Measurements from ENCODE around the gene ZSCAN5A. TPM values are rescaled to one million over a fixed set of nuclear protein-coding genes. Genes with fewer than 3 reads are reported as not detected.
A peak's percentile ranks its signal among the peaks of the same experiment; 100 is the strongest.

ZSCAN5A gene
- 20.5 and 24.8 TPM in 2 replicates for total RNA-seq
- 8.5 TPM for total RNA-seq (2013)
- 4.2 and 5.2 TPM in 2 replicates for polyA plus RNA-seq
- polyA minus RNA-seq = 15.3 and 17.2 TPM in 2 replicates

GRCh38 chr19:56314381-56315076 lies at the start of gene ZSCAN5A:
TSS of gene ZSCAN5A (minus strand) at chr19:56314839. CDS start at chr19:56225046, 89,793 bp downstream.
- ATAC-seq (ENCODE audit: low read depth) (peak; percentile 77), DNase-seq (peak; percentile 99)
- H3K4me2 ChIP-seq (replicated peaks; ENCODE audit: low read depth, low read length, poor library complexity, severe bottlenecking) = peak within 1 kb of the TSS; percentile 88
- Mint-ChIP-seq H3K27ac (peak within 1 kb of the TSS; percentile 94), H3K9me3 (ENCODE audit: insufficient read depth) (no peaks in the 10 kb centered on the region), H3K27me3 (no peaks in the 10 kb centered on the region), H3K4me1 (peaks cover 17% of the 10 kb centered on the region), H3K4me3 (peak within 1 kb of the TSS; percentile 95)
- H3K27me3 ChIP-seq (replicated peaks in 1 of 4; ENCODE audit: control extremely low read depth in 1 of 4, control insufficient read depth in 3 of 4, insufficient read depth in 4 of 4, low read length in 3 of 4) = no peaks in the 10 kb centered on the region
- TF ChIP-seq CTCF (IDR thresholded peaks at IDR 0.05) (no peak), EZH2 (IDR thresholded peaks at IDR 0.05; ENCODE audit: borderline replicate concordance, insufficient read depth, low read depth, low read length, poor library complexity, severe bottlenecking) (no peak)
- peak within 1 kb of the TSS; percentile 95 to 99 for H3K27ac ChIP-seq (ENCODE audit: low read length in 2 of 2)
- ChIA-PET CTCF (interaction anchor here (1.0 to 1.6 kb wide), 5 partner anchors 19 to 248 kb away, joined by 3 to 8 read pairs (median 4); no protein-coding TSS in a partner anchor), POLR2A (interaction anchor here (0.6 to 2.0 kb wide), 6 partner anchors 54 to 1641 kb away, joined by 3 to 9 read pairs (median 4); partner anchors contain the start of genes ZNF583, ZNF587 and ZNF787)
- intact Hi-C loops (cut with micrococcal nuclease) = loop anchor here (1.0 to 10.0 kb wide), 6 partner anchors 54 to 680 kb away; partner anchors contain the start of genes ZNF582 and ZNF787
- peak within 1 kb of the TSS; percentile 95 for H3K9ac ChIP-seq (ENCODE audit: low read length)
- H4K20me1 ChIP-seq (ENCODE audit: control insufficient read depth, insufficient read depth, low read length, poor library complexity, severe bottlenecking) = no peaks in the 10 kb centered on the region
- H3K9me3 ChIP-seq (ENCODE audit: control extremely low read depth in 1 of 3, control insufficient read depth in 2 of 3, insufficient read depth in 1 of 3, low read length in 2 of 3) = no peaks in the 10 kb centered on the region
- H3K36me3 ChIP-seq (replicated peaks in 1 of 2; ENCODE audit: control extremely low read depth in 1 of 2, control insufficient read depth in 1 of 2, extremely low read depth in 1 of 2, insufficient read depth in 2 of 2, low read length in 1 of 2) = peaks cover 0 to 6% of the 10 kb centered on the region in 2 experiments
- H3K4me3 ChIP-seq (ENCODE audit: control extremely low read depth in 1 of 5, extremely low read depth in 1 of 5, insufficient read depth in 1 of 5, low read depth in 2 of 5, low read length in 4 of 5) = peak within 1 kb of the TSS; percentile 67 to 84 (median 80)
- H3K79me2 ChIP-seq (ENCODE audit: control insufficient read depth, insufficient read depth, low read length) = no peaks in the 10 kb centered on the region
- peak within 1 kb of the TSS; percentile 85 for H2AFZ ChIP-seq (ENCODE audit: insufficient read depth, low read depth, low read length, poor library complexity, severe bottlenecking)
- peaks cover 12 to 13% of the 10 kb centered on the region in 2 donors for H3K4me1 ChIP-seq (ENCODE audit: control insufficient read depth in 2 of 2, insufficient read depth in 2 of 2, low read length in 2 of 2)
- under 1% methylated on average over 37 of the region's 47 CpGs for WGBS (ENCODE audit: insufficient coverage)

GRCh38 chr19:56360841-56361240 lies 46.2 kb upstream of the ZSCAN5A start:
- intact Hi-C loops (cut with micrococcal nuclease) = no loop called here
- Histone ChIP-seq H4K20me1 (ENCODE audit: control insufficient read depth, insufficient read depth, low read length, poor library complexity, severe bottlenecking) (no peaks in the 10 kb centered on the region), H3K9me3 (ENCODE audit: control extremely low read depth in 1 of 3, control insufficient read depth in 2 of 3, insufficient read depth in 1 of 3, low read length in 2 of 3) (peaks cover 6 to 14% (median 9%) of the 10 kb centered on the region in 3 donors), H3K4me3 (ENCODE audit: control extremely low read depth in 1 of 5, extremely low read depth in 1 of 5, insufficient read depth in 1 of 5, low read depth in 2 of 5, low read length in 4 of 5) (no peak overlapping the region), H3K79me2 (ENCODE audit: control insufficient read depth, insufficient read depth, low read length) (no peaks in the 10 kb centered on the region), H3K27me3 (replicated peaks in 1 of 4; ENCODE audit: control extremely low read depth in 1 of 4, control insufficient read depth in 3 of 4, insufficient read depth in 4 of 4, low read length in 3 of 4) (no peaks in the 10 kb centered on the region), H3K9ac (ENCODE audit: low read length) (no peak overlapping the region), H3K27ac (ENCODE audit: low read length in 2 of 2) (no peak overlapping the region), H3K4me2 (replicated peaks; ENCODE audit: low read depth, low read length, poor library complexity, severe bottlenecking) (no peak overlapping the region), H3K36me3 (replicated peaks in 1 of 2; ENCODE audit: control extremely low read depth in 1 of 2, control insufficient read depth in 1 of 2, extremely low read depth in 1 of 2, insufficient read depth in 2 of 2, low read length in 1 of 2) (no peaks in the 10 kb centered on the region), H2AFZ (ENCODE audit: insufficient read depth, low read depth, low read length, poor library complexity, severe bottlenecking) (no peak overlapping the region), H3K4me1 (ENCODE audit: control insufficient read depth in 2 of 2, insufficient read depth in 2 of 2, low read length in 2 of 2) (no peaks in the 10 kb centered on the region)
- Mint-ChIP-seq H3K27me3 (no peaks in the 10 kb centered on the region), H3K27ac (no peak overlapping the region), H3K9me3 (ENCODE audit: insufficient read depth) (peaks cover 43% of the 10 kb centered on the region), H3K4me3 (no peak overlapping the region), H3K4me1 (no peaks in the 10 kb centered on the region)
- ChIA-PET CTCF (no interaction called here), POLR2A (no interaction called here)
- no CpG with 5 or more reads among the region's 2 CpGs for WGBS (ENCODE audit: insufficient coverage)
- DNase-seq = no peak
- no peak for ATAC-seq (ENCODE audit: low read depth)
- TF ChIP-seq EZH2 (IDR thresholded peaks at IDR 0.05; ENCODE audit: borderline replicate concordance, insufficient read depth, low read depth, low read length, poor library complexity, severe bottlenecking) = no peak
- no peak for TF ChIP-seq CTCF (IDR thresholded peaks at IDR 0.05)

All from B cell (primary cell).